ENCODE data around the gene TBX19. TPM values are rescaled to one million over a fixed set of nuclear protein-coding genes. Genes with fewer than 3 reads are reported as not detected.

Gene TBX19
- total and polyA plus RNA-seq, 2 experiments from 2014 or later: 0.57 to 1.9 TPM

- Histone ChIP-seq H3K9me2 (replicated peaks; ENCODE audit: insufficient read depth) (no peaks in the 10 kb centered on the region), H3K36me3 (replicated peaks; ENCODE audit: insufficient read depth, low read depth) (no peaks in the 10 kb centered on the region), H4K20me1 (ENCODE audit: insufficient read depth, poor library complexity, severe bottlenecking) (no peaks in the 10 kb centered on the region), H3K27ac (no peak overlapping the region), H2AFZ (no peak overlapping the region), H3K27me3 (no peaks in the 10 kb centered on the region), H3K4me2 (no peak overlapping the region), H3K9me3 (ENCODE audit: low read depth) (no peaks in the 10 kb centered on the region), H3K4me3 (no peak overlapping the region), H3K4me1 (ENCODE audit: insufficient read depth) (peaks cover 6% of the 10 kb centered on the region), H3K79me2 (no peaks in the 10 kb centered on the region)
- 86% methylated on average over 1 of the region's 1 CpG for WGBS (ENCODE audit: low lambda C conversion rate, missing lambda C conversion rate)
- TF ChIP-seq EZH2phosphoT487 (IDR thresholded peaks at IDR 0.05; ENCODE audit: low read depth, severe bottlenecking, unreplicated experiment) (no peak), CTCF (IDR thresholded peaks at IDR 0.05; ENCODE audit: poor library complexity) (peak; percentile 32), EZH2 (IDR thresholded peaks at IDR 0.05; ENCODE audit: borderline replicate concordance) (no peak)
- peak; percentile 11 for DNase-seq (ENCODE audit: low spot score)
Observed at GRCh38 chr1:168321945-168322344, 41.3 kb downstream of the TBX19 start.

GRCh38 chr1:168324745-168325425, 44.2 kb downstream of the TBX19 start:
- Histone ChIP-seq H3K4me3 (no peak overlapping the region), H3K79me2 (no peaks in the 10 kb centered on the region), H3K27me3 (no peaks in the 10 kb centered on the region), H3K4me1 (ENCODE audit: insufficient read depth) (peaks cover 6% of the 10 kb centered on the region), H3K4me2 (no peak overlapping the region), H3K9me2 (replicated peaks; ENCODE audit: insufficient read depth) (no peaks in the 10 kb centered on the region), H2AFZ (no peak overlapping the region), H3K36me3 (replicated peaks; ENCODE audit: insufficient read depth, low read depth) (no peaks in the 10 kb centered on the region), H3K27ac (no peak overlapping the region), H3K9me3 (ENCODE audit: low read depth) (no peaks in the 10 kb centered on the region), H4K20me1 (ENCODE audit: insufficient read depth, poor library complexity, severe bottlenecking) (no peaks in the 10 kb centered on the region)
- no peak for DNase-seq (ENCODE audit: low spot score)
- TF ChIP-seq CTCF (IDR thresholded peaks at IDR 0.05; ENCODE audit: poor library complexity) (no peak), EZH2 (IDR thresholded peaks at IDR 0.05; ENCODE audit: borderline replicate concordance) (no peak), EZH2phosphoT487 (IDR thresholded peaks at IDR 0.05; ENCODE audit: low read depth, severe bottlenecking, unreplicated experiment) (no peak)
- WGBS (ENCODE audit: low lambda C conversion rate, missing lambda C conversion rate): 92% methylated on average over 4 of the region's 4 CpGs

- no peaks in the 10 kb centered on the region for H4K20me1 ChIP-seq (ENCODE audit: insufficient read depth, poor library complexity, severe bottlenecking)
- no peaks in the 10 kb centered on the region for H3K9me2 ChIP-seq (replicated peaks; ENCODE audit: insufficient read depth)
- DNase-seq (ENCODE audit: low spot score): no peak
- H3K4me1 ChIP-seq (ENCODE audit: insufficient read depth): no peaks in the 10 kb centered on the region
- H3K79me2 ChIP-seq: no peaks in the 10 kb centered on the region
- no peak overlapping the region for H3K4me2 ChIP-seq
- TF ChIP-seq CTCF (IDR thresholded peaks at IDR 0.05; ENCODE audit: poor library complexity): no peak
- no peak for TF ChIP-seq EZH2 (IDR thresholded peaks at IDR 0.05; ENCODE audit: borderline replicate concordance)
- TF ChIP-seq EZH2phosphoT487 (IDR thresholded peaks at IDR 0.05; ENCODE audit: low read depth, severe bottlenecking, unreplicated experiment): no peak
- H3K4me3 ChIP-seq: no peak overlapping the region
- no peaks in the 10 kb centered on the region for H3K36me3 ChIP-seq (replicated peaks; ENCODE audit: insufficient read depth, low read depth)
- no peak overlapping the region for H2AFZ ChIP-seq
- H3K27ac ChIP-seq: no peak overlapping the region
- H3K27me3 ChIP-seq: no peaks in the 10 kb centered on the region
- WGBS (ENCODE audit: low lambda C conversion rate, missing lambda C conversion rate): 94% methylated on average over 5 of the region's 5 CpGs
- H3K9me3 ChIP-seq (ENCODE audit: low read depth): no peaks in the 10 kb centered on the region
Observed at GRCh38 chr1:168328731-168329364, 48.2 kb downstream of the TBX19 start.

All from hepatocyte (in vitro differentiated cells).